Measurements from ENCODE around the gene SEC22A. TPM values are rescaled to one million over a fixed set of nuclear protein-coding genes. Genes with fewer than 3 reads are reported as not detected.

The SEC22A gene
- total RNA-seq, 2 donors from 2014 or later: 14.9 to 18.1 TPM

DNA sequence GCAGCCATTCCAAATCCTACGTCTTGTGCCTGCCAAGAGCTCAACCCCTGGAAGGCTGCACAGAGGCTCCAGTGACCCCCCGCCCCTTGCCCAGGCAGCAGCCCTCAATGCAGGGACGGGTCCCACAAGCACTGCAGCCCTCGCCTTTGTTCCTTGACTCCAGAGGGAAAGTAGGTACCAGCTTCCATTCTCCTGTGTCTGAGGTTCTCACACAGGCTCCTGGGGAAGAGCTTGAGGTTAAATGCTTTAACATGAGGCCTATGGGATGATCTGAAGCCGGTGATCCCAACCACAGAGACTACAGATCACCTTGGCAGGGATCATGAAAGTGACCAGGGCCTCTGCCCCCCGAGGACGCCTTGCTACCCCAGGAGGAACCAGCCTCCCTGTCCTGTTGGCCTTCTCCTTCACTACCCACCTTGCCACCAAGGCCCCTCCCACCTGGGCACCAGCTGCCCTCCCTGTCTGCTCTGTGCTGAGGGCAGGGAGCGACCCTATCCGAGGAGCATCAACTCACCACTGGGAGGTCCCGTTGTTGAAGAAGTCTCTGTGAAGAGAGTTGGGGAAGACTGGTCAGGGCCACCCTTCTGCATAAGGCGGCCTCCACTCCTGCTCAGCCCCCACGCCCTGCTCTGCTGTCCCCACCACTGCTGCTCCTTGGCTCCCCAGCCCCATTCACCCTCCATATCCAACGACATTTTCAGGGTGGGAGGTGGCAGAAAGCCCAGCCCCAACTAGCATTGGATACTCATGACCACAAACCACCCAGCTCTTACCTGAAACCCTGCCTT is 95.3 kb downstream of the SEC22A start:
- intact Hi-C loops (cut with DNase I): no loop called here
- peak; percentile 64 for DNase-seq (ENCODE audit: low spot score)

DNA sequence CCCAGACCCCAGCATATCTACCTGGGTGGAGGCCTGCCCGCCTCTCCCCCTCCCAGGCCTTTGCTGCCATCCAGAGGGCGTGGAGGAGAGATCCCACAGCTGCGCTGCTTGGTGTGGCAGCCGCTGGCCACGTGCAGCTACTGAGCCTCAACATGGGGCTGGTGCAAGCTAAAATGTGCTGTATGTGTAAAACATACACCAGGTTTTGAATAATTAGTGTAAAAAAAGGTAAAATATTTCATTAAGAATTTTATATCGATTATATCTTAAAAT is 95.8 kb downstream of the SEC22A start:
- intact Hi-C loops (cut with DNase I): no loop called here
- no peak for DNase-seq (ENCODE audit: low spot score)

DNA sequence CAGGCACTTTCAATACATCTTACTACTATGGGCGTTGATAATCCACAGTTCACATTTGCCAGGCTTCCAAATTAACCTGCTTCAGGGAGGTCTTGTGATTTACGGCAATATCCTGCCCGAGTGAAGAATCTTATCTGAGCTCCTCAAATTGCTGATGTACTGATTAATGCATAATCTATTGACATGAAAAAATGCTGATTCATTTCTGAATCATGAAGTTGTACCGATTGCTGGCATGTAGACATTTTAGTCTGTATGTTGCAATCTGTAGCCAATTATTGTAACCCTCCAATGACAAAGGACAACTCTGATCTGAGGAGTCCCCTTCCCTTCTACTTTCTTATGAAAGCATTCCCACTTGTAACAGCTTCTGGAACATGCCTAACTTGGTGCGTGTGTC is 97.2 kb downstream of the SEC22A start:
- DNase-seq (ENCODE audit: low spot score): no peak
- intact Hi-C loops (cut with DNase I): no loop called here

DNA sequence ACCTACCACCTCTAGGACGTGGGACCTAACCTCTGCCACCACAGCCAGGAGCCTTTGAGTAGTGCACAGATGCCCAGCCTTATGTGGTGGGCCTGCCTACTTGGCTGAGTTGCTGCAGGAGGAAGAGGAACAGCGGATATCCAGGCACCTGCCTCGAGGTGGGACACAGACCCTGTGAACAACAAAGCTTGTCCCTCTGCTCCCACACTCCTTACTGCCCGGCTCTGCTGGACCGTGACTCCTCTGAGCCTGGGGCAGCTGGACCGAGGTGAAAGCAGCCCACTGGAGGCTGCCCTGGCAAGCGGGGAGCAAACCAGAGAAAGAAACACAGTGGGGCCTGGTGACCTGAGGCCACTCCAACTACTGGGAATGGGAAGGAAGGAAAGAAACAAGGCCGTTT is 97.8 kb downstream of the SEC22A start:
- intact Hi-C loops (cut with DNase I): no loop called here
- DNase-seq (ENCODE audit: low spot score): peak; percentile 36

DNA sequence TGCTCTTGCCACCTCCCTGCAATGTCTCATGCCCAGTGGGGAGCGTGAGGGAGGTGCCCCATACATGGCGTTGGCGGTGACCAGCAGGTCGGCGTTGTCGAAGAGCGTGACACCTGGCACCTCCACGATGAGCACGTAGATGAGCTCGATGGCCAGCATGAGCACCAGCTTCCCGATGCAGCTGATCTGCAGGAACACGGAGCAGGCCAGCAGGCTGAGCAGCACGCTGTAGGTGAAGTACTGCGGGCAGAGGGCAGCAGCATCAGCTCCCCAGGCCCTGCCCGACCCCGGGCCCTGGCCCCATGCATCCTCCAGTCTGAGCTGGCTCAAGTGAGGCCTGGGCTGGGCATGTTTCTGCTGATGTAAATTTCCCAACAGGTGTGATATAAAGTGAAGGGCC is 98.3 kb downstream of the SEC22A start:
- intact Hi-C loops (cut with DNase I): no loop called here
- peak; percentile 74 for DNase-seq (ENCODE audit: low spot score)

DNA sequence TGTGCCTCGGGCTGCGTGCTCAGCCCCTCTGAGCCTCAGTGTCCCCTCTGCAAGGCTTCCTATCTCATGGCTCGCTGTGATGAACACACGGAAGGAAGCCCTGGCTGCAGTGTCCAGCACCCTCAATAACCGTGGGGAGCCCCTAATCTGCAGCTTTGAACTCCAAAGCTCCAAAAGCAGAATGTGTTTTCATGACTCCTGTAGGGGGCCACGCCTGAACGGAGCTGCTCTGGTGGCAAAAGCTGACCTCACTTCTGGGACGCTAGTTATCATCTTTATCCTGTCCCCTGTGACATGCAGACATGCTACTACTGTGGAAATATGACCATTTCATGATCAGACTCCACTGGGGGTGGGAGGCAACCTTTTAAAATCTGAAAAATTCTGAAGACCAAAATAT is 98.8 kb downstream of the SEC22A start:
- intact Hi-C loops (cut with DNase I): no loop called here
- peak; percentile 40 for DNase-seq (ENCODE audit: low spot score)

DNA sequence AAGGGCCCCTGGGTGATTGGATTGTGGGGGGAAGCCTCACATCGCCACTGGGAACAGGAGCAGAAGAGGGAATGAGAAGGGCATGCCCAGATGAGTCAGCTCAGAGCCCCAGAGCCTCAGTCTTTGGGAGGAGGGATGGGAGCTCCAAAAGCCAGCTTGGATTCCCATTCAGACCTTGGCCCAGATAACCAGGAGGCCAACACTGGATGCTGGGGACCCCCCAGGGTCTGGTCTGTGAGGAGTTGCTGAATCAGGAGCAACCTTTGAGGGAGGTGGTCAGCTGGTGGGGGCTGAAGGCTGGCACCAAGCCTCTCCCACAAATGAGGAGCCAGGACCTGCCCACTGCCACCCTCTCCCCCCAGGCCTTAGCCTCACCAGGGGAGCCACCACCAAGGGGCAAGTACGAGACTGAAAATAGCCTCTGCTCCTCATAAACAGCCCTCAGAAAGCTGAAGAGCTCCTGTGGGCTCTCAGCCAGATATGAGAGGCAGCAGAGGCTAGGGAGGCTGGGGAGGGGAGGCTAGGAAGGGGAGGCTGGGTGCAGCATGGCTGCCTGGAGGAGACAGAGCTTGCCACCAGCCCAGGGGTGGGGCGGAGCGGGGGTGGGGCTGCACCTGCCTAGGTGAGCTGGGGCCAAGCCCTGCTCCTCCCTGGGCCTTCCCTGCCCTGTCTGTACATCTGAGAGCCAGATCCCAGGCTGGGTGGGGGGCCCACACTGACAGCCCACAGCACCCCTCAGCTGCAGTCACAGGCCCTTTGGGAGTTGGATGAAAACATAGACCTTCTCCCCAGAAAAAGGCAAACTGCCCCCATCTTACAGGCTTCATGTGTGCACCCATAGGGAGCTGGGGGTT is 99.8 kb downstream of the SEC22A start:
- peak; percentile 74 for DNase-seq (ENCODE audit: low spot score)
- intact Hi-C loops (cut with DNase I): no loop called here

DNA sequence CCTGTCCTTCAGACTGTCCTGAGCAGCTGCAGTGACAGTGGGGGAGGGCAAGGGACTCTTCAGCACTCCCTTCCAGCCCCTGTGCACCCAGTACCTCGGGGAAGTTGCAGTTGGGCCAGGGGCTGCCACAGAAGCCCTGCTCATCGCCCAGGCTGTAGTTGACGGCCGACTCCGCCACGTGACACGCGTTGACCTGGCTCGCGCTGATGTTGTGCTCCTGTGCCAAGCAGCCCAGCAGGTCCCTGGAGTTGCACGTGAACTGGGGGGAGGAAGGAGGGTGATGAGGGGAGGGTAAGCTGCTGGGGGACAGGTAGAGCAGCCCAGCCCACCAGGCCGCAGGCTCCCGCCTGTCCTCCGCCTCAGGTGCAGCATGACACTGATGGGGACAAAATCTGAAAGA is 101.2 kb downstream of the SEC22A start:
- intact Hi-C loops (cut with DNase I): no loop called here
- DNase-seq (ENCODE audit: low spot score): peak; percentile 44

DNA sequence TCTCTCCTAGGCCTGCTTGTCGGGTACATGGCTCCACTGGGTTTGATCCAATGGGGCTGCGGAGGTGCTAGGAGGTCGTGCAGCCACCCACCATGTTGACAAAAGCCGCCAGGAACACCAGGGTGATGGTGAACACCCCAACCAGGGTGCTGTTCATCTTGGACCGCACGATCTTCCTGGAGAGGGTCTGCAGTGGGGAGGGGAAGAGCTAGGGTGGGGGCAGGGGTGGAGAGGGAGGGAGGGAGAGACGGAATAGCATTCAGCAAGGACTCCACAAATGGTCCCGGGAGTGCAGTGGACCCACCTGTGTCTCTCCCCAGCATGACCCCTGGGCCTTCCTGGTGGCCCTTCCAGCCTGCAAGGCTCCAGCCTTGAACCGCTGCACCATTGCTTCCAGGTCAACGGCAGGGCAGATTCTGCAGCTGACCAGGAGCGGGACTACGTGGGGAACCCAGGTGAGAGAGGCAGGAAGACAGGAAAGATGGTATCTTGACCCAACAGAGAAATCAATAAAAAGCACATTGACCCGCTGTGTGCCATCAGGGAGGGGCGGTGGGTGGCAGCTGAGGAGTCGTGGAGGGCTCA is 102.3 kb downstream of the SEC22A start:
- intact Hi-C loops (cut with DNase I): no loop called here
- peak; percentile 64 for DNase-seq (ENCODE audit: low spot score)

DNA sequence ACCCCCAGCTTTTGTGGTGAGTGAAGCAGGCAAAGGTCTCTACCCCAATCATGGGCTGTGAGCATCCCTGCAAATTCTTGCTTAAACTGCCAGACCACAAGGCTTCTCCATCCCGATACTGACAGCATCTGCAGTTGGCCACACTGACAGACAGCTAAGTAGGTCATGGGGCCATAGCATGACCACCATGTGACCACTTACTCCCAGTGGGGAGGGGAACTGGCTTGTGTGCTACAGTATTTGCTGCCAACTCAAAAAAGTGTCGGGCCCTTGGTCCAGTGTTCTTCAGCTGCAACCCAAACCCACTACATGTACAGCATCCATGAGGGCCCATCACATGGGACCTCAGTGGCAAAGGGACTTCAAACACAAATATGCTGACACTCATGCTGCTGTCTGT is 103.4 kb downstream of the SEC22A start:
- intact Hi-C loops (cut with DNase I): no loop called here
- DNase-seq (ENCODE audit: low spot score): no peak

DNA sequence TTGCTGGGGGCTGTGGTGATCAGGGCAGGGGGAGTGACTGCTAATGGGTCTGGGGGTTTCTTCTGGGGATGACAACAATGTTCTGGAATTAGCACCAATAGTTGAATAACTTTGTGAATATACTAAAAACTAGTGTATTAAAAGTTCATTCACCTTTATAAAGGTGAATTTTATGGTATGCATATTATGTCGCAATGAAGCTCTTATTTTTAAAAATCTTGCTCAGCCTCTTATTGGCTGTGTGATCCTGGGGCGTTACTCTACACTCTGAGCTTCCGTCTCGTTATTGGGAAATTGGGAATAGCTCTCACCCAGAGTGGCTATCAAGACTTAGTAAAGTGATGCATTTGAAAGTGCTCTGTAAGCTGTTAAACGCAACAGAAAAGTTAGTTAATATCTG is 105.3 kb downstream of the SEC22A start:
- DNase-seq (ENCODE audit: low spot score): no peak
- intact Hi-C loops (cut with DNase I): no loop called here

DNA sequence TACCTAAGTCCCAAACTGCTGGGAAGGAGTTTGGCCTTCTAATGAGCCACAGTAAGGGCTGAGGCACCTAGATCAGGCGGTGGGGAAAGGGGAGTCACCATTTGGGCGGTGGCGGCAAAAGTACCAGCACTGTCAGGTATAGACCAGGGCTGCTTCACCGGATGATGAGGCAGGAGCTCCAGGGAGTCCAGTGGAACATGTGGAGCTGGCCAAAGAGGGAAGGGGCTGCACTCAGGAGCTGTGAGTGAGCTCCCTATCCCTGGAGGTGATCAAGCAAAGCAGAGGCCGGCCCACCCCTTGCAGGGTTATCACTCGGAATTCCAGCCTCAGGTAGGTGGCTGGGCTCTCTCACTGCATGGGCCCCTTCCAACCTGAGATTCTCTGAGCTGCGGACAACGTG is 108.4 kb downstream of the SEC22A start:
- intact Hi-C loops (cut with DNase I): no loop called here
- peak; percentile 47 for DNase-seq (ENCODE audit: low spot score)

DNA sequence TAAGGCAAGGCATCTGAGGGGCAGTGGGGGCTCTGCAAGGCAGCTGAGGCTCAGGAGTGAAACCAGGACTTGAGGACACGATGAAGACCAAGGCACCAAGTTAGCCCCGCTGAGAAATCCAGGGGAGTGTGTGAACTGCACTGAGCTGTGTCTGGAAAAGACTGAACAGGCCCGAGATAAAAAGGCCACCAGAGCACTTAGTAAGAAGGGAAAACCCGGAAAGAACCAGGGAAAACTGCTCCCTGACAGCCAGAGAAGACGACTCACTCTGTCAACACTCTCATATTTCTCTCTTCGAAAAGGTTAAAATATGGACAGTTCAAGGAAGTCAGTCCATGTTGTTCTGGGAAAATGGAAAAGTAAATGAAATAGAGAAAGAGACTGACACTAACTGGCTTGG is 109.0 kb downstream of the SEC22A start:
- intact Hi-C loops (cut with DNase I): no loop called here
- no peak for DNase-seq (ENCODE audit: low spot score)

DNA sequence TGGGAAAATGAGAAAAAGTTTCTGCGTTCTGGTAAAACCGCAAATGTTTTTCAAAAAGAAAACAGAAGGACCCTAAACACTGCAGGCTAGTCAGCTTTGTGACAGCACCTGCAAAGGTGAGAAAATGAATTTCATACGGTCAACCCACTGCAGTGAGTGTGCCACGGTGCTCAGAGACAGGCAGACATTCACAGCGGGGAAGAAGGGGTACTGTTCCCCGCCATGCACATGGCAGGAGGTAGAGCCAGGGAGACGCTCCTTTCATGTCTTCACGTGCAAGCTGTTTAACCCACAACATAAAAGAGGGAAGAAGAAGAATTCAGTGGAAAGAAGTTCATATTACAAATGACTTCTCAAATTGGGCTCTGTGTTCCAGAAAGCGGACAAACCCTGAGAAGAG is 109.5 kb downstream of the SEC22A start:
- intact Hi-C loops (cut with DNase I): no loop called here
- no peak for DNase-seq (ENCODE audit: low spot score)

DNA sequence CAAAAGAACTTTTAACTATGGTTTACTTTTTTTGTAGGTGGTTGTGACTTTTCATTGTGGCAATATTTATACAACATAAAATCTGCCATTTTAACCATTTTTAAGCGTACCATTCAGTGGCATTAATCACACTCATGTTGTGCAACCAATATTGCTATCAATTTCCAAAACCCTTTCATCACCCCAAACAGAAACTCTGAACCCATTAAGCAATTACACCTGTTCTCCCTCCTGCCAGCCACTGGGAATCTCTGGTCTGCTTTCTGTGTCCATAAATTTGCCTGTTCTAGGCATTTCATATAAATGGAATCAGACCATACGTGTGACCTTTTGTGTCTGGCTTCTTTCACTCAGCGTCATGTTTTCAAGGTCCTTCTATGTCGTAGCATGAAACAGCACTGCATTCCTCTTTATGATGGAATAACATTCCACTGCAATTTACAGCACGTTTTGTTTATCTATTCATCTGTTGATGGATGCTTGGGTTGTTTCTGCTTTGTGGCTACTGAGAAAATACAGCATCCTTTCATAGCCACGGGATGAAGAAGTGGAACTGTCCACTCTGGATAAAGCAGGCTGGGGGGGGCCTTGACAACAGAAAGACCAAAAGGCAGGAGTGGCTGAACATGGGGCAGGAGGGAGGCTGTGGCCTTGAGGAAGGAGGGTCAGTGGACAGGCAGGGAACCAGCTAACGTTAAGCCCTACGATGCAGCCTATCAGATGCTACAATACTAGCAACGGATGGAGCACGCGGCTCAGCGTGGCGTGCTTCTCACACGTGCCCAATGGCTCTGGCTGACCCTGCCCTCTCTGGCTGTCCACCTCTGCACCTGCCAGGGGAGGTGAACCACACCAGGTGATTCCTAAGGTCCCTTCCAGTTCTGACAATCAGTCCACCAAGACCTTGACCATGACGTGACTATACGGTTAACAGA is 110.9 kb downstream of the SEC22A start:
- no peak for DNase-seq (ENCODE audit: low spot score)
- intact Hi-C loops (cut with DNase I): no loop called here

DNA sequence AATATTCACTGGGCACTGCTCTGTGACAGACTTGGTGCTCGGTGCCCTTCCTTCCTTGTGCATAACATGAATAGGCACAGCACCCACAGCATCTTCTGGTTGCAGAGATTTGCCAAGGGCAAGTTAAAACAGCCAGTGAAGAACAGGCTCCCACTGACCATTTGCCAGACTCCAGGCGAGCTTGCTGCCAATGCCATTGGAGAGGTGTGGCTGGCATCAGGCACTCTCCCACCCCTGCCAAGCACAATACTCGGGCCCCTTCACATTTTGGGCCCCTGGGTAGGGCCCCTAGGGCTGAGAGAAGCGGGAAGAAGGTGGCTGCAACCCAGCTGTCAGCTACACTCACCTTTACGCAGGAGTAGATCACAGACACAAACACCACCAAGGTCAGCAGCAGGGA is 112.1 kb downstream of the SEC22A start:
- intact Hi-C loops (cut with DNase I): no loop called here
- no peak for DNase-seq (ENCODE audit: low spot score)

DNA sequence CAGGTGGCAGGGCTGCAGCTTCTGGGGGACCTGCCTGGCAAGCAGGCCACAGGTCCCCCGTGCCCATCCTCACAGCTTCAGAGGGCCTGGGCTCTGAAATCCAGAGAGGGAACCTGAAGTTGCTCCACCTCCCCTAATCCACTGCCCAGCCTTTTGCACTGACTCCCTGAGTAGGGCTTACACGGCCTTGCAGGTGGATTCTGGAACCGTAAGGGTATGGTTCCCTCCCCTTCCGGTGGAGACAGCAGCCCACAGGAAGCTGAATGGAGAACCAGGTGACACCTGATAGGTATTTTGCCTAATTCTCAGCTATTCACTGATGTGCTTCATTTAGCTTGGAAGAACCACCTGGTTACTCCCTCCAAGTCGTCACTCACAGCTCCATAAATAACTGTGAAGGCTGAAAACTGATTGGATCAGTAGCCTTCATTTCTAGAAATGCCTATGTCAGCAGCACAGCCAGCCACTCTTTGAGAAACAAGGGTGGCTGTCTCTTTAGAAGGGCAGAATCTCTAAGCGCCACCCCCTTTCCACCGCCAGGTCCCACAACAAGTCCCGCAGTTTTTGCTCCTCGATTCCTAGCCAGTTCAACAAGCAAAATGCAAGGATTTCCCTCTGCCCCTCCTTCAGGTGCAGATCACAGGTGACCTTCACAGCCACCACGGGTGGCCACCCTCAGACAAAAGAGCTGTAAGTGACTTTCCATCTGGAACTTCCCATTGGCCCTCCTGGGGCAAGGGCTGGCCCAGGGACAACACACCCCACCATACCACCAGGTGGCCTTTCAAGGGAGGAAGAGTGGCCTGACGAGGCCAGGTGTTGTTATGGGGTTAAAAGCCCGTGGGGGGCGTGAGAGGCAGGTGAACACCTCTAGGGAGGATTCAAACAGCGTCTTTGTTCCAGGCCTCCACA is 112.9 kb downstream of the SEC22A start:
- intact Hi-C loops (cut with DNase I): no loop called here

DNA sequence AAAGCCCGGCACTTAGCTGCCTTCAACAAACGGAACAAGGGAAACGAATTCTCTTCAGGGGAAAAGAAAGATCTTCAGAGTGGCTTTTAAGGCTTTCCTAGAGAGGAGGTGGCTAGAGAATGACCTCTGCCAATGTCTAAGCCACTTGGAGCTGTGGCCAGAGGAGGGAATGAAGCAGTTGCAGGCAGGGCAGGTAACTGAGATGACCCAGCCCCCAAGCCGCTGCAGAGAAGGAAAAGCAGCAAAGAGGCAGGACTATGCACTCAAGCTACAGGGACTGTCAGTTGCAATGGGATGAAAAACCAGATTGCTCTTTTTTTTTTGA is 113.5 kb downstream of the SEC22A start:
- intact Hi-C loops (cut with DNase I): no loop called here
- no peak for DNase-seq (ENCODE audit: low spot score)

More for the DNA sequence above, 112.9 kb downstream of the SEC22A start:
- DNase-seq (ENCODE audit: low spot score): no peak

DNA sequence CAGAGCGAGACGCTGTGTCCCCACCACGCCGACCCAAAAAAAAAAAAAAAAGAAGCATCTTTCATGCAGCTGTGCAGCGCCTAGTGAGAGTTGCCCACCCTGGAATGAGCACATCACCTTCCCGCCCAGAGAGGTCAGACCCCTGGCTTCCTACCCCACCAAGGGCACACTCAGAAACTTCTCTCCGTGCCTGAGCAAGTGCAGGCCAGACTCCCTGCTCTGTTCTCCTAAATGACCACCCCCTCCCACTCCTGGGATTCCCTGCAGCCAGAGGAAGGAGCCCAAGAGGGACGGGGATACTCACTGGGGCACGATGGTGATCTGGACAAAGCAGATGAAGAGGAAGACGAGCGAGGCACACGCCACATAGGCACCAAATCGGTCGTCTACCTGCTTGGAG is 116.0 kb downstream of the SEC22A start:
- DNase-seq (ENCODE audit: low spot score): no peak
- intact Hi-C loops (cut with DNase I): no loop called here

Measured in posterior vena cava (tissue), 2 donors.